ENCODE data around the gene SOX4. TPM values are rescaled to one million over a fixed set of nuclear protein-coding genes. Genes with fewer than 3 reads are reported as not detected.
"Not testable (repeated sequence)": the region's sequence is repeated elsewhere in the genome, so short reads cannot be mapped to it uniquely, and the experiment has no call there.

Gene SOX4
- total RNA-seq (ENCODE audit: low replicate concordance) = 147 and 161 TPM in 2 replicates

DNA sequence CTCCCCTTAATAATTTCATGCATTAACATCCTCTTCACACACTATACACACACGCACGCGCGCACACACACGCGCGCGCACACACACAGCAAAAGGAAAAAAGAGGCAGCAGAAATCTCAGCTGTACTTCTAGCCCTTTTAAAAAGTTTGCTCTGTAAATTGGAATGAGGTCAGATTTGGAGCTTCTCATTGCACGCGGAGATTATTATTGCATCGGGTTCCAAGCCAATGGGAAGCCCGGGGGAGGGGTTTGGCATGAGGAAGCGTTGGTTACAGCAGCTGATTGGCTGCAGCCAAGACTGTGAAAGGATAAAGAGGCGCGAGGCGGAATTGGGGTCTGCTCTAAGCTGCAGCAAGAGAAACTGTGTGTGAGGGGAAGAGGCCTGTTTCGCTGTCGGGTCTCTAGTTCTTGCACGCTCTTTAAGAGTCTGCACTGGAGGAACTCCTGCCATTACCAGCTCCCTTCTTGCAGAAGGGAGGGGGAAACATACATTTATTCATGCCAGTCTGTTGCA, at the start of gene SOX4:
Gene SOX4, plus strand, starts transcription at position 340 of the 515 bp plus-strand sequence. CDS start 784 bp downstream, outside the sequence.
- Mint-ChIP-seq H3K4me1 (peaks cover 20% of the 10 kb centered on the region), H3K9me3 (peaks cover 2% of the 10 kb centered on the region), H3K27ac (peak within 1 kb of the TSS; percentile 98), H3K4me3 (peak within 1 kb of the TSS; percentile 57), H3K36me3 (peaks cover 22% of the 10 kb centered on the region), H3K27me3 (ENCODE audit: insufficient read depth, low read depth) (peaks cover 8% of the 10 kb centered on the region)
- Histone ChIP-seq H3K27ac (peak within 1 kb of the TSS; percentile 73), H3K79me2 (ENCODE audit: low read depth) (peaks cover 49% of the 10 kb centered on the region), H3K9ac (peak within 1 kb of the TSS; percentile 82), H3F3A (ENCODE audit: low read depth) (peaks cover 51% of the 10 kb centered on the region), H2AFZ (replicated peaks) (no peak within 1 kb of the TSS), H3K4me3 (peak within 1 kb of the TSS; percentile 76), H3K9me3 (ENCODE audit: low read depth) (no peaks in the 10 kb centered on the region), H4K20me1 (ENCODE audit: low read depth) (peaks cover 46% of the 10 kb centered on the region), H3K27me3 (no peaks in the 10 kb centered on the region), H3K4me1 (peaks cover 23% of the 10 kb centered on the region), H3K4me2 (peak within 1 kb of the TSS; percentile 88), H3K36me3 (peaks cover 10% of the 10 kb centered on the region)
- TF ChIP-seq, protein P1, sequence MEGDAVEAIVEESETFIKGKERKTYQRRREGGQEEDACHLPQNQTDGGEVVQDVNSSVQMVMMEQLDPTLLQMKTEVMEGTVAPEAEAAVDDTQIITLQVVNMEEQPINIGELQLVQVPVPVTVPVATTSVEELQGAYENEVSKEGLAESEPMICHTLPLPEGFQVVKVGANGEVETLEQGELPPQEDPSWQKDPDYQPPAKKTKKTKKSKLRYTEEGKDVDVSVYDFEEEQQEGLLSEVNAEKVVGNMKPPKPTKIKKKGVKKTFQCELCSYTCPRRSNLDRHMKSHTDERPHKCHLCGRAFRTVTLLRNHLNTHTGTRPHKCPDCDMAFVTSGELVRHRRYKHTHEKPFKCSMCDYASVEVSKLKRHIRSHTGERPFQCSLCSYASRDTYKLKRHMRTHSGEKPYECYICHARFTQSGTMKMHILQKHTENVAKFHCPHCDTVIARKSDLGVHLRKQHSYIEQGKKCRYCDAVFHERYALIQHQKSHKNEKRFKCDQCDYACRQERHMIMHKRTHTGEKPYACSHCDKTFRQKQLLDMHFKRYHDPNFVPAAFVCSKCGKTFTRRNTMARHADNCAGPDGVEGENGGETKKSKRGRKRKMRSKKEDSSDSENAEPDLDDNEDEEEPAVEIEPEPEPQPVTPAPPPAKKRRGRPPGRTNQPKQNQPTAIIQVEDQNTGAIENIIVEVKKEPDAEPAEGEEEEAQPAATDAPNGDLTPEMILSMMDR (IDR thresholded peaks at IDR 0.05) = no peak
- TF ChIP-seq EZH2 (IDR thresholded peaks at IDR 0.05) (no peak), EZH2phosphoT487 (IDR thresholded peaks at IDR 0.05) (no peak)
- peak; percentile 98 for DNase-seq (ENCODE audit: low spot score)

DNA sequence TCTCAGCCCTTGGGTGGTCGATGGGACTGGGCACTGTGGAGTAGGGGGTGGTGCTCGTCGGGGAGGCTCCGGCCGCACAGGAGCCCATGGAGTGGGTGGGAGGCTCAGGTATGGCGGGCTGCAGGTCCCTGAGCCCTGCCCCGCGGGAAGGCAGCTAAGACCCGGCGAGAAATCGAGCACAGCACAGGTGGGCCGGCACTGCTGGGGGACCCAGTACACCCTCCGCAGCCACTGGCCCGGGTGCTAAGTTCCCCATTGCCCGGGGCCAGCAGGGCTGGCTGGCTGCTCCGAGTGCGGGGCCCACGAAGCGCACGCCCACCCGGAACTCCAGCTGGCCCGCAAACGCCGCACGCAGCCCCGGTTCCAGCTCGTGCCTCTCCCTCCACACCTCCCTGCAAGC, 41.3 kb upstream of the SOX4 start:
- H2AFZ ChIP-seq (replicated peaks); H3F3A ChIP-seq (ENCODE audit: low read depth); H3K27ac Mint-ChIP-seq; H3K4me3 Mint-ChIP-seq; H3K36me3 Mint-ChIP-seq; H3K9ac ChIP-seq; H3K79me2 ChIP-seq (ENCODE audit: low read depth); H3K4me1 ChIP-seq; H3K4me2 ChIP-seq; H3K9me3 ChIP-seq (ENCODE audit: low read depth); H3K36me3 ChIP-seq; H3K4me1 Mint-ChIP-seq; H3K27me3 ChIP-seq; DNase-seq (ENCODE audit: low spot score); H3K27ac ChIP-seq; H3K4me3 ChIP-seq; H4K20me1 ChIP-seq (ENCODE audit: low read depth); H3K27me3 Mint-ChIP-seq (ENCODE audit: insufficient read depth, low read depth): not testable (repeated sequence)
- H3K9me3 Mint-ChIP-seq = peaks cover 16% of the 10 kb centered on the region

DNA sequence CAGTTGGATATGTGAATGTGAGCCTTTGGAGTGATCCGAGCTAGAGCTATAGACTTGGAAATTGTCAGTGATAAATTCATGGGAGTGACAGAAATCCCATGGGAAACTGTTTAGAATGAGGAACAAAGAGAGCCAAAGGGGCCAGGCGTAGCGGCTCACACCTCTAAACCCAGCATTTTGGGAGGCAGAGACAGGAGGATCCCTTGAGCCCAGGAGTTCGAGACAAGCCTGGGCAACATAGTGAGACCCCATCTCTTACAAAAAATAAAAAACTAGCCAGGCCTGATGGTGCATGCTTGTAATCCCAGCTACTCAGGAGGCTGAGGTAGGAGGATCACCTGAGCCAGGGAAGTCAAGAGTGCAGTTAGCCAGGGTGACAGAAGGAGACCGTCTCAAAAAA, 39.3 kb upstream of the SOX4 start:
- no peaks in the 10 kb centered on the region for H3K4me1 Mint-ChIP-seq
- H3K27ac ChIP-seq = no peak overlapping the region
- no peaks in the 10 kb centered on the region for H3K27me3 ChIP-seq

DNA sequence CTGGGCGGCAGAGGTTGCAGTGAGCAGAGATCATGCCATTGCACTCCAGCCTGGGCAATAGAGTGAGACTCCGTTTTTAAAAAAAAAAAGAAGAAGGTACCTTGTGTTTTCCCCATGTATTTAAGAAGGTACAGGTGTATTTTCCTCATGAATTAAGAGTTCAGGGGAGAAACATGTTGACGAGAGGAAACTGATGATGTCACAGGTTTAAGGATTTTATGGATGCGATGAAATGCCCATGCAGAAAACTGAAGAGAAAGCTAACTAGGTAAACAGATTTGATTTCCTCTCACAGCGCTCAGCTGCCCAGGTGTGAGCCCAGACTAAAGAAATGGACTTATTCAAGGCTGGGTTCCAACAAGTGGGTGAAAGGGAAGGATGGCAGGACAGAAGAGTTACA, 38.4 kb upstream of the SOX4 start:
- H3K36me3 ChIP-seq = no peaks in the 10 kb centered on the region
- no peak for TF ChIP-seq EZH2phosphoT487 (IDR thresholded peaks at IDR 0.05)
- H2AFZ ChIP-seq (replicated peaks) = peak overlapping the region; percentile 17
- Mint-ChIP-seq H3K4me1 (no peaks in the 10 kb centered on the region), H3K4me3 (no peak overlapping the region), H3K27ac (no peak overlapping the region), H3K36me3 (no peaks in the 10 kb centered on the region), H3K9me3 (peaks cover 4% of the 10 kb centered on the region), H3K27me3 (ENCODE audit: insufficient read depth, low read depth) (peaks cover 5% of the 10 kb centered on the region)
- H3K27ac ChIP-seq = no peak overlapping the region
- no peaks in the 10 kb centered on the region for H3K9me3 ChIP-seq (ENCODE audit: low read depth)
- no peaks in the 10 kb centered on the region for H3K27me3 ChIP-seq
- no peaks in the 10 kb centered on the region for H3F3A ChIP-seq (ENCODE audit: low read depth)
- no peak overlapping the region for H3K9ac ChIP-seq
- H3K4me3 ChIP-seq = no peak overlapping the region
- no peaks in the 10 kb centered on the region for H4K20me1 ChIP-seq (ENCODE audit: low read depth)
- peaks cover 8% of the 10 kb centered on the region for H3K4me1 ChIP-seq
- DNase-seq (ENCODE audit: low spot score) = no peak
- H3K79me2 ChIP-seq (ENCODE audit: low read depth) = no peaks in the 10 kb centered on the region
- H3K4me2 ChIP-seq = no peak overlapping the region

More for the DNA sequence above, 39.3 kb upstream of the SOX4 start:
- no peaks in the 10 kb centered on the region for H3K36me3 ChIP-seq
- H3K79me2 ChIP-seq (ENCODE audit: low read depth) = no peaks in the 10 kb centered on the region
- no peak overlapping the region for H3K9ac ChIP-seq
- H3K9me3 ChIP-seq (ENCODE audit: low read depth) = no peaks in the 10 kb centered on the region
- no peak overlapping the region for H3K4me3 ChIP-seq
- H3K4me3 Mint-ChIP-seq = no peak overlapping the region
- no peaks in the 10 kb centered on the region for H4K20me1 ChIP-seq (ENCODE audit: low read depth)
- no peak overlapping the region for H2AFZ ChIP-seq (replicated peaks)
- H3K36me3 Mint-ChIP-seq = no peaks in the 10 kb centered on the region
- peaks cover 5% of the 10 kb centered on the region for H3K27me3 Mint-ChIP-seq (ENCODE audit: insufficient read depth, low read depth)
- no peak overlapping the region for H3K4me2 ChIP-seq
- no peak for DNase-seq (ENCODE audit: low spot score)
- peaks cover 8% of the 10 kb centered on the region for H3K9me3 Mint-ChIP-seq
- no peaks in the 10 kb centered on the region for H3F3A ChIP-seq (ENCODE audit: low read depth)
- peaks cover 8% of the 10 kb centered on the region for H3K4me1 ChIP-seq
- H3K27ac Mint-ChIP-seq = no peak overlapping the region
- TF ChIP-seq, protein P1 (IDR thresholded peaks at IDR 0.05) = no peak
- TF ChIP-seq EZH2 (IDR thresholded peaks at IDR 0.05) = no peak
- no peak for TF ChIP-seq EZH2phosphoT487 (IDR thresholded peaks at IDR 0.05)
